Calu3 (cell line): Measurements from ENCODE around the gene MYO9B. TPM values are rescaled to one million over a fixed set of nuclear protein-coding genes. Genes with fewer than 3 reads are reported as not detected.

Experiments used
- BruUV-seq: library from RNA; stranded (reverse); fragments of 400-500 nt; replicated peaks from 2 replicates; lab custom pipeline; 2021; lab: Mats Ljungman, UMichigan
- CTCF ChIA-PET: fragments of 300-600 bp; sonication (Branson Sonifier 250); formaldehyde crosslinking; loops from one replicate; lab custom pipeline; 2022; ENCODE audit warnings: antibody characterized with exemption; lab: Charles Lee
- DNase-seq: peaks from one replicate; pipeline ENCODE4 v3.0.0; 2022
- H3K27ac Mint-ChIP-seq: one replicate; pipeline ENCODE4 v1.8.0; 2022; ENCODE audit warnings: mixed read lengths; ENCODE audit not compliant: unreplicated experiment
- H3K27me3 Mint-ChIP-seq: one replicate; pipeline ENCODE4 v1.8.0; 2022; ENCODE audit warnings: mixed read lengths; ENCODE audit not compliant: unreplicated experiment
- H3K36me3 Mint-ChIP-seq: one replicate; pipeline ENCODE4 v1.8.0; 2022; ENCODE audit warnings: mild to moderate bottlenecking, moderate library complexity, mixed read lengths; ENCODE audit not compliant: insufficient read depth, unreplicated experiment
- H3K4me1 Mint-ChIP-seq: one replicate; pipeline ENCODE4 v1.8.0; 2022; ENCODE audit warnings: mild to moderate bottlenecking, low read depth, mixed read lengths; ENCODE audit not compliant: unreplicated experiment
- H3K4me3 Mint-ChIP-seq: one replicate; pipeline ENCODE4 v1.8.0; 2022; ENCODE audit warnings: mild to moderate bottlenecking, low read depth, moderate library complexity, mixed read lengths; ENCODE audit not compliant: unreplicated experiment
- H3K9me3 Mint-ChIP-seq: one replicate; pipeline ENCODE4 v1.8.0; 2022; ENCODE audit warnings: low read depth, mixed read lengths; ENCODE audit not compliant: unreplicated experiment
- intact Hi-C: fragments of 100-400 bp; cut with micrococcal nuclease; formaldehyde crosslinking; loops from one replicate; pipeline ENCODE4 v1.10.0; 2022; ENCODE audit not compliant: unreplicated experiment
- total RNA-seq: library from RNA; stranded (reverse); gene quantifications from 2 replicates; pipeline ENCODE4 v1.2.3, GENCODE V29; 2022
- TF ChIP-seq, protein P1 (sequence below): fragments of 200-600 bp; IDR thresholded peaks from one replicate; pipeline ENCODE4 v1.8.0; 2022; ENCODE audit warnings: antibody characterized with exemption; ENCODE audit not compliant: unreplicated experiment

MYO9B gene
- total RNA-seq, 1 experiment from 2014 or later: 38.4 TPM

DNA sequence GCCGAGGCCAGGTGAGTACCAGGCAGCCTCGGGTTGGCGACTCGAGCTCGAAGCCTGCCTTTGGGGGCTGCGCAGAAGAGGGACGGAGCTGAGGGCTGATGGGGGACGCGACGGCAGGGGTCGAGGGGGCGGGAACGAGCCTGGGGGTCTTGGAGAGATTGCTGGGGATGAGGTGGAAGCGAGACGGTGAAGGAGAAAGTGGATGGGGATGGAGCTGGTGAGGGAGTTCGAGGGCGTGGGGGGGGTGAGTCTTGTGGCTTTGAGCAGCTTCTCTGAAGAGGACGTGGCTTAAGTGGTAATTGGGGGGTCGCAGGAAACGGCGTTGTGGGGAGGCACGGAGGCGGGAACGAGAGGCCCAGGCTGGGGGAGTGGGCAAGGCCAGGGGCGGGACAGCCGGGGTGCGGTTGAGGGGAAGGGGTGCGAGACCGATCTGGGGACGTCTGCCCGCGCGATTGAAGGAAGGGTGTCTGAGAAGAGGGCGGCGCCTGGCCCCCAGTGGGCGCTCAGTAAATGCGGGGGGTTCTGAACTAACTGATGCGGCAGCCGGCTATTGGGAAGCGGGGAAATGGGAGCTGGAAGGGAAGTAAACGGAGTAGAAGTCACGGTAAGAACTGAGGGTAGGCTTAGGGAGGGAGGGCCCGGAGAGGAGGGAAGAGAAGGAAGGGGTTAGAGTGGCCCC lies 426 bp downstream of the MYO9B start:
- TF ChIP-seq, protein P1, sequence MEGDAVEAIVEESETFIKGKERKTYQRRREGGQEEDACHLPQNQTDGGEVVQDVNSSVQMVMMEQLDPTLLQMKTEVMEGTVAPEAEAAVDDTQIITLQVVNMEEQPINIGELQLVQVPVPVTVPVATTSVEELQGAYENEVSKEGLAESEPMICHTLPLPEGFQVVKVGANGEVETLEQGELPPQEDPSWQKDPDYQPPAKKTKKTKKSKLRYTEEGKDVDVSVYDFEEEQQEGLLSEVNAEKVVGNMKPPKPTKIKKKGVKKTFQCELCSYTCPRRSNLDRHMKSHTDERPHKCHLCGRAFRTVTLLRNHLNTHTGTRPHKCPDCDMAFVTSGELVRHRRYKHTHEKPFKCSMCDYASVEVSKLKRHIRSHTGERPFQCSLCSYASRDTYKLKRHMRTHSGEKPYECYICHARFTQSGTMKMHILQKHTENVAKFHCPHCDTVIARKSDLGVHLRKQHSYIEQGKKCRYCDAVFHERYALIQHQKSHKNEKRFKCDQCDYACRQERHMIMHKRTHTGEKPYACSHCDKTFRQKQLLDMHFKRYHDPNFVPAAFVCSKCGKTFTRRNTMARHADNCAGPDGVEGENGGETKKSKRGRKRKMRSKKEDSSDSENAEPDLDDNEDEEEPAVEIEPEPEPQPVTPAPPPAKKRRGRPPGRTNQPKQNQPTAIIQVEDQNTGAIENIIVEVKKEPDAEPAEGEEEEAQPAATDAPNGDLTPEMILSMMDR: no peak
- Mint-ChIP-seq H3K9me3 (no peaks in the 10 kb centered on the region), H3K4me1 (peaks cover 8% of the 10 kb centered on the region), H3K4me3 (peak overlapping the region; percentile 78), H3K36me3 (peaks cover 39% of the 10 kb centered on the region), H3K27me3 (no peaks in the 10 kb centered on the region), H3K27ac (peak overlapping the region; percentile 33)
- DNase-seq: peak; percentile 8
- no TSS peak for BruUV-seq
- CTCF ChIA-PET: no interaction called here
- intact Hi-C loops: loop anchor here (2.0 kb wide), 1 partner anchor 59 kb away; no protein-coding TSS in a partner anchor

DNA sequence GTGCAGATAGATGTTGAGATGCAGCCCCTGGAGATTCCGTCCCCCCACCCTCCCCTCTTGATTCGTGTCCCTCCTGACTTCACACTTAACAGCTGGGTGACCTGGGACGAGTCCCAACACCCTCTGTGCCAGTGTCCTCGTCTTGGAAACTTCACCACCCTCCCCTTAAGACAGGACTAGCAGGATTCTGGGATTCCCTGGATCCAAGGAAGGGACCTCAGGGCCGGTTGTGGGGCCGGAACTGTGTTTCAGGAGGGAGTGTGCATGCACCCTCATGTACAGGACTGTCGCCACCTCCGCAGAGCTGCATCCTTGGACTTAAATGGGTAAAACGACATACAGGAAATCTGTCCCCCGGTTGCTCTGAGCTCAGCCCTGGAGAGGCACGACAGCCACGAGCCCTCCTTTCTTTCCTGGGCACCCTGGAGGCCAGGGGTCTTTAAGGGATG lies 990 bp downstream of the MYO9B start:
- Mint-ChIP-seq H3K4me1 (peaks cover 8% of the 10 kb centered on the region), H3K4me3 (peak overlapping the region; percentile 78), H3K27ac (no peak overlapping the region), H3K9me3 (no peaks in the 10 kb centered on the region), H3K36me3 (peaks cover 35% of the 10 kb centered on the region), H3K27me3 (no peaks in the 10 kb centered on the region)
- TF ChIP-seq, protein P1: no peak
- no TSS peak for BruUV-seq
- DNase-seq: peak; percentile 7
- intact Hi-C loops: no loop called here
- CTCF ChIA-PET: interaction anchor here (0.6 kb wide), 1 partner anchor 61 kb away, joined by 3 read pairs; no protein-coding TSS in a partner anchor

DNA sequence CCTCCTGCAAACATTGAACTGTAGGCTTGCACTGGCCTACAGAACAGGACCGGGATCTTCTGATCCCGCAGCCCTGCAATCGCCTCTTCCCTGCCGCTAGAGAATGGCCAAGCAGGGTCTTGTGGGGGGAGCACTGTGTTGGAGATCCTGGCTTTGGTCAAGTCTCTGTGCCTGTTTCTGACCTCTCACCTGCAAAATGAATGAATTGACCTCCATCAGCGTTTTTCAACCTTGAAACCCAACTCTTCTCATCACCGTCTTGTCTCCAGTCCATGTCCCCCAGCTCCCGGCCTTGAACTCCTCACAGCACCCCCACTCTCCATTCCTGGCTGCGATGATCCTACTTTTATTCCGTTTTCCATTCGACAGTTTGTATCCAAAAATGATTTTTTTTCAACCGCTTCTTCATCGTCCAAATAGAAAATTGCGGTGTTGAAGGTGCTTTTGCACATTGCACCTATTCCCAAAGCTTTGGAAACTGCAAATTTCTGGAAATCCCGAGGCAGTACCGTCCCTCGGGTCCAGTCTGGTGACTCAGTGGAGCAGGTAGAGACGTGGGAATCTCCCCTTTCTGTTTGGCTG lies 2.0 kb downstream of the MYO9B start:
- no peaks in the 10 kb centered on the region for H3K27me3 Mint-ChIP-seq
- TF ChIP-seq, protein P1: no peak
- no peak for DNase-seq
- no peaks in the 10 kb centered on the region for H3K9me3 Mint-ChIP-seq
- peak overlapping the region; percentile 39 for H3K4me3 Mint-ChIP-seq
- intact Hi-C loops: no loop called here
- no TSS peak for BruUV-seq
- H3K27ac Mint-ChIP-seq: no peak overlapping the region
- H3K4me1 Mint-ChIP-seq: peaks cover 8% of the 10 kb centered on the region
- CTCF ChIA-PET: interaction anchor here (0.8 kb wide), 1 partner anchor 431 kb away, joined by 3 read pairs; no protein-coding TSS in a partner anchor
- peaks cover 35% of the 10 kb centered on the region for H3K36me3 Mint-ChIP-seq

DNA sequence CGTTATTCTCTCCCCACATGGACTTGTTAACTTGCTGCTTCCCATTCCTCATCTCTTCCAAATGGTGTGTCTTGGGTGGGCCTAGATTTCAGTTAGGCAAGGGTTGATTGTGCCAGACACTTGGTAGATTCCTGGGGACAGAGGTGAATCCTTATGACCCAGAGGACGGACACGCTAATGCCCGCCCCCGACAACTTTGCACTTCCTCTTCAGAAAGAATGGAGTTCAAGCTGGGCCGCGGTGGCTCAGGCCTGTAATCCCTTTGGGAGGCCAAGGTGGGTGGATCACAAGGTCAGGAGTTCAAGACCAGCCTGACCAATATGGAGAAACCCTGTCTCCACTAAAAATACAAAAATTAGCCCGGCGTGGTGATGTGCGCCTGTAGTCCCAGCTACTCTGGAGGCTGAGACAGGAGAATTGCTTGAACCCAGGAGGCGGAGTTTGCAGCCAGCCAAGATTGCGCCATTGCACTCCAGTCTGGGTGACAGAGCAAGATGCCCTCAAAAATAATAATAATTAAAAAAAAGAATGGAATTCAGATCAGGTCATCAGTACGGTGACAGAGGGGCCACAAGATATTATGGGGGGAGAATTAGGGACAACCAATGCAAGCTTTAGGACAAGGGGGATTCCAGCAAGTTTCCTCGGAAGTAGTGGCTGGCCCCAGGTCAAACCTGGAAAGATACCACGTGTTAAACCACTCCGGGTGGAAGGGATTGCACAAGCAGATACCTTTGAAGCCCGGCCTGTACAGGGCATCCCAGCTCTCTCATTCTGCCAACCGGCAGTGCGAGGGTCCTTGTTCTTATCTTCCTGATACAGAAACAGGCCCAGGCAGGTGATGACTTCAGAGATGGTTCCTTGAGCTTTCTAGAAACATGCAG lies 2.7 kb downstream of the MYO9B start:
- Mint-ChIP-seq H3K36me3 (peaks cover 35% of the 10 kb centered on the region), H3K27ac (no peak overlapping the region), H3K9me3 (no peaks in the 10 kb centered on the region), H3K4me3 (peak overlapping the region; percentile 39), H3K27me3 (no peaks in the 10 kb centered on the region), H3K4me1 (peaks cover 8% of the 10 kb centered on the region)
- CTCF ChIA-PET: interaction anchor here (0.8 kb wide), 1 partner anchor 432 kb away, joined by 3 read pairs; no protein-coding TSS in a partner anchor
- no peak for DNase-seq
- BruUV-seq: TSS peak; percentile 21
- intact Hi-C loops: no loop called here
- TF ChIP-seq, protein P1: no peak
